CD1c-positive myeloid dendritic cell (primary cell): ENCODE results near the gene LYSMD2.
"Not testable (repeated sequence)": the region's sequence is repeated elsewhere in the genome, so short reads cannot be mapped to it uniquely, and the experiment has no call there.

ENCODE experiments used
- DNase-seq: peaks from one replicate; pipeline ENCODE4 v3.0.0-alpha.2; 2016; ENCODE audit errors: extremely low spot score

The LYSMD2 gene, protein sequence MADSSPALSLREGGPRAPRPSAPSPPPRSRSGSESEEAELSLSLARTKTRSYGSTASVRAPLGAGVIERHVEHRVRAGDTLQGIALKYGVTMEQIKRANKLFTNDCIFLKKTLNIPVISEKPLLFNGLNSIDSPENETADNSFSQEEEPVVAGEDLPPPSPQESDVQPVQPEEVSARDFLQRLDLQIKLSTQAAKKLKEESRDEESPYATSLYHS

DNA sequence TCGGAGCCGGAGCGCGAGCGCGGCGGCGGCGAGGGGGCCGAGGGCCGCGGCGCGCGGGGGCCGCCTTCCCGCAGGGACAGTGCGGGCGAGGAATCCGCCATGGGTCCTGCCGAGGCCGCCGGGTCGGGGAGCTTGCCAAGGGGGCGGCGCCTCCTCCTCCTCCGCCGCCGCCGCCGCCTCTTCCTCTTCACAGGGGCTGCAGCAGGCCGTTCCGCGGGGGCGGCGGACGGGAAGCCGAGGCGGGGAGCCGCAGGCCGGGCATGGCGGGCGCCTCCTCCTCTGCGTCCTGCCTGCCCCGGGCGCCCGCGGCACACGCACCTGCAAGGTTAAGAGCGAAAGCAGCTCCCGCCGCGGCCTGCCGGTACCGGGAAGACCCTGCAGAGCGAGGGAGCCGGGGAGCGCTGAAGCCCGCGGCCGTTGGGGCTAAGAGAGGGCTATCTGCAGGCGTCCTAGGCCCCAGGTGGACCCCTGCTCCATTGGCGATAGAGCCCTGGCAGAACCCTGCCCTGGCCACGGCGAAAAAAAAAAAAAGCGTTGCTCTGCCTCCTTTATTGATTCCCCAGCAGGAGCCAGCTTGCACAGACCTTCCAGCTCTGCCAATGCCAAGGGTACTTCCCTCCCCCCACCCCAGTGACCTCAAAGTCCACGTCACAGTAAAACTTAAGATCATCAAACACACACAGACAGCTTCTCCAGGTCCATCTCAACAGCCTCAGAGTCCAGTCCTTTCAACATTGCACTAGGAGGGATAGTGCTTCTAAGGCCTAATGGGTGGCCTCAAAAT lies at the start of gene LYSMD2:
Gene LYSMD2 (minus strand): TSS at position 134 of the 784 bp plus-strand sequence. CDS start 33 bp downstream, at position 101.
- DNase-seq, result peak; percentile 75

DNA sequence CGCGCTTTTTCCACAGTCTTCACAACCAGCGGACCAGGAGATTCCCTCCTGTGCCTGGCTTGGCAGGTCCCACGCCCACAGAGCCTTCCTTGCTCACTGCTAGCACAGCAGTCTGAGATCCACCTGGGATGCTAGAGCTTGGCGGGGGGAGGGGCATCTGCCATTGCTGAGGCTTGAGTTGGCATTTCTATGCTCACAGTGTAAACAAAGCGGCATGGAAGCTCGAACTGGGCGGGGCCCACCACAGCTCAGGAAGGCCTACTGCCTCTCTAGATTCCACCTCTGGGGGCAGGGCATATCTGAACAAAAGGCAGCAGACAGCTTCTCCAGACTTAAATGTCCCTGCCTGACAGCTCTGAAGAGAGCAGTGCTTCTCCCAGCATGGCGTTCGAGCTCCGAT lies 49.7 kb upstream of the LYSMD2 start:
- DNase-seq, result not testable (repeated sequence)

DNA sequence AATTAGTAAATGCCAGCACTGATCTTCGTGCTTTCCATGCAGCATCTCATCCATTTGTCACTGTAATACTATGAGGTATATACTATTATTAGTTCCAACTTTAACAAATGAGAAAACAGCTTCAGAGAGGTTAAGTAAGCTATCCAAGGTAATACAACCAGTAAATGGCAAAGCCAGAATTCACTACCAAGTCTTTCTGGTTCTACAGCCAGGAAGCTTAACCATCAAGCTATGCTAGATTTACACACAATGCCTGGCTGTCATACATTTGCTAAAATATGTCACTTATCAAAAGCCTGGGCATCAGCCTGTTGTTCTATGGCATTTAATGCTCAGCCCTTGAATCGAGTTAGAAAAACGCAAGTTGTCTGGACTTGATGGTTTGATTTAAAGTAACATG lies 46.5 kb upstream of the LYSMD2 start:
- no peak for DNase-seq

DNA sequence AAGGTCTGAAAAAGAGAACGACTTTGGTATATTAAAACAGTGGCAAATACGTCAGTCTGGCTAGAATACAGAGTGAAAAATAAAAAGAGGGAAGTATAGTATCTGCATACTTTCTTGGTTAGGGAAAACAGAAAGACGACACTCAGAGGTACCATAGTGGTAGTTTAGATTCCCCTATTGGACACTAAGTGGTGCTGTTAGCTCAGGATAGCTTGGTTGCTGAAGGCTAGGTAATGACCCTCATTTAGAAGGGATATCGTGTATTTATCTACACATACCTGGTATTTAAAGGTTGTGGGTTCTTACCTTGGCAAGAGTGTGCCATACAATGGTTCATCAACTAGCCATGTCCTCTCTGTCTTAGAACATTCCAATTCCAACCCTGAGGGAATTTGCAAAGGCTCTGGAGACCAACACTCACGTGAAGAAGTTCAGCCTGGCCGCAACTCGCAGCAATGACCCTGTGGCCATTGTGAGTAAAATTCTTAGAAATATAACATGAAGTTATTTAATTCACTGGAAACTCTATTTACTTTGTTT lies 45.0 kb upstream of the LYSMD2 start:
- no peak for DNase-seq

DNA sequence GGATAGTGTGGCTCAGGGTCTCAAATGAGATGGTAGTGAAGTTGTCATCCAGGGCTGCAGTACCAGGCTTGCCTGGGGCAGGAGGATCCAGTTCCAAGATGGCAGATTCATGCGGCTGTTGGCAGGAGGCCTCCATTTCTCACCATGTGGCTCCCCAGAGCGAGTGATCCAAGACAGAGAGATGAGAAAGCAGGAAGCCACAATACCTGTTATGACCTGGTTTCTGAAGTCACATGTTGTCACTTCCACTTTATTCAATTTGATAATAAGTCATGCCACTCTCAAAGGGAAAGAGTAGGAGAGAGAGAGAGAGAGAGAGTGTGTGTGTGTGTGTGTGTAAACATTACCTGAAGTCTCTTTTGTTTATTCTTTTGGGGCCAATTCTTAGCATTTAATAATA lies 44.1 kb upstream of the LYSMD2 start:
- DNase-seq, result no peak

DNA sequence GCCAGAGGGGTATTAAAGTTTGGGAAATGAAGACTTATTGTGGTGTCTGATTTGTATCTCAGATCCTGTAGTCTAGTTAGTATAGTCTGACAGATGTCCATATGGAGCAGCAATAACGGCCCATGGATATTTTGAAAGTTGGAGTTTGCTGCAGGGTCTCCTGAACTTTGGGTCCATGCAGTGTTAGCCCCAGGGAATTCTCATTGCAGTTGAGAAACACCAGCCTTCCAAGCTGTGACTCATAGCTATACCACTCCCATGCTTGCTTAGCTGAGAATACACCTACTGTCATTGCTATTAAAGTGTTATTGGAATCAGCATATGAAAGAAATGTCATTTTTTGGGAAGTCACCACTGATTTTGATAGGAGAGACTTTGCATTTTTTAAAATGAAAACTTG lies 43.2 kb upstream of the LYSMD2 start:
- no peak for DNase-seq

DNA sequence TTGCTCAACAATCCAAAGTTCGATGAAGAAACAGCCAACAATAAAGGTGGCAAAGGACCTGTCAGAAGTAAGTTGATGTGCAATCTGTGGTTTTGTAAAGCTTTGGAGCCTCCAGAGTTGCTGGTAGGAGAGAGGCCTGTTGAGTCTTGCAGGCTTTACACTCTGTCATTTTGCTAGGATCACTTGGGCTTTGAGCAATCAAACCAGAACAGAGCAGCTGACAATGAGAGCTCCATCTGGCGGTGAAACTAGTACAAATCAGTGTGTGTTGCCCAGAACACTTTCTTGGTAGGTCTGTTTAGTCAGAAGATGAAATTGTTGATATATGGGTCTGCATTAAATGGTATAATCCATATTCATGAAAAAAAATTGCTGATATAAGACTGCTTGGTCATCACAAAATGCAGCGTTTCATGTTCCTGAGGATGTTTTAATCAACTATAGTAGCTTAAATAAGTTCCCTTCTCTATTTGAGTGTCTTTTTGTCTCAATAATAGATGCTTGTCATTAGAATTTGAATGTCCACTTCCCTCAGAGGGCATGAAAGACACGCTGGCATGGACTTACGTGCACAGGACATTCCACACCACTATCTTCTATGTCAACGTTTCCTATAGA lies 39.6 kb upstream of the LYSMD2 start:
- DNase-seq, result peak; percentile 84

DNA sequence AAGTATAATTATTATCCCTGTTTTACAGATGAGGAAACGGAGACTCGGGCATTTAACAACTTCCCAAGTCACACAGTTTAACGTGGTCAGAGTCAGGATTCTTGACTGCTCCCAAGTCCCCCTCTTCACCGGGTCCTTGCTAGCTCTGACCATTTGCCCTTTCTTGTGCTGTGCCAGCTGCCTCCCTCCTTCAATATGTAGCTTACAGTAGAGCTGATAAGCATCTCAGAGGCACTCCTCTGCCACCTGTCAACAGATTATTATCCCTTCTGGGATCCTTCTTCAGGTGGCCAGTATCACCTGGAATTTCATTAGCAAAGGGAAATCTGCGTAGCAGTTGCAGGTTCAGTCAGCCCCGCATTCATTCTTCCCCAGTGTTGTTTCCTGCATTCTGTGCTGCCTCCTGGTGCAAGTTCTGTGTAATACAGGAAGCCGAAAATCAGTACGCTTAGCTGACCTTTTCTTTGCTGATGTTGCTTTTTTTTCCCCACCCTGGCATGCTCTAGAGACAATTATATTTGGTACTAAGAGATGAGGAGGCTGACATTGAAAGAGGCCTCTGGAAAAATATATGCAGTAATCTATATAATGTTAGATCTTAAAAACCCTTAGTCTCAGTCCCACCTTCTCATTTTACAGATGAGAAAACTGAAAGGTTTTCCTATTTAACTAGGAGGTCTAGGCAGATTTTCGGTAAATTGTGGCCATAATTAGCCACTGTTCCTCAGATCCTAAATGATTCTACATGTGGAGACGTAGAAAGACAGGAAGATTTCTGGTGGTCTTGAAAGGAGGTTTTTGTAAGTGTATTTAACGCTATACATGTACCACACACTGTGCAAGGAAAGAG lies 38.7 kb upstream of the LYSMD2 start:
- peak; percentile 66 for DNase-seq

DNA sequence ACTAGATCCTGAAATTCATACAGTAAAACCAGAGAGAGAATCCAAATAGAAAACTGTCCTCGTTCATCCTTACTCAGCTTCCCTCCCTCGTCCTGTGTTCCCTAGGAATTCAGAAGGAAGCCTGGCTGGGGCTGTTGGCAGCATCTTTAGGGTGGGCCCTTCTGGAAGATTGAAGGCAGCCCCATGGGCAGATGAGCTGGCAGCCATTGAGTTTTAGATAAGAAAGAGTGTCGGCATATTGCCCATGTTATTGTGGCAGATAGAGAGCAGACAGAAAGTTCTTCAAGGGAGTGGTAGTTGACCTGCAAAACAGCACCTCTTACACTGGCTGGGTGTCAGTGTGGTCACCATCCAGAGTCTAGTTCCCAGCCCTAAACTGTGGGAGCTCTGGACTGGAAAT lies 37.5 kb upstream of the LYSMD2 start:
- no peak for DNase-seq

DNA sequence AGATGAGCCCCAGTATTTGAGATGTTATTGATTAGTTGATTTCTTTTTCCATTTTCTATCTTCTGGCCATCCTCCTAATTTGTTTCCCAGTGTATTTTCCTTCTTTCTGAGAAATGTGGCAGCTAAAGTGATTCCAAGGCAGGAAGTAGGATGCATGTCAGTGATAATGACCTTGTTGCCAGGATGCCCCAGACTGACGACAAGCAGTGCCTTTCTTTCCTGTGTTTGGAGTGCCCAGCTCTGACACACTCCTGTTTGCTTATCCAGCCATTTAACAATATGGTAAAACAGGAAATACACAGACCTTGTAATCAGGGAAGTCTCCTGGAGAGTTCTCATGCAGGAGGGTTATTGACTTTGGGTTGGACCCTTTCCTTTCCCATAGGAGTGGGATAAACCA lies 34.3 kb upstream of the LYSMD2 start:
- no peak for DNase-seq

DNA sequence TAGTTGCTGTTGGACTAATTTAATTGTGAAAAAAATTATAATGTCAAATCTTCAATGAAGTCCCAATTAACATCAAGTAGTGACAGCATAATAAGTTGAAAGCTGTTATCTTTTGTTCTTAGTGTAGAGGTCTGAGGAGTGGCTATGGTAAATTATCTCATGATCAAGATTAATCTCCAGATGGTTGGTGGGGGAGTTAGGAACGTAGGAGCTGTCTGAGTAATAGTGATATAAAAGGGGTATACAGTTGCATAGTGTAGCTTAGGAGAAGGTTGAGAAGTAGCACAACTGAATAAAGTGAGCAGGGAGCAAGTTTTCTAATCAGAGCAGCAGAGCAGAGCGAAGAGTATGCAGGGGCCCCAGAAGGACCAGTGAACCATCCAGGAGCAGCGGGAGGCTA lies 33.4 kb upstream of the LYSMD2 start:
- no peak for DNase-seq

DNA sequence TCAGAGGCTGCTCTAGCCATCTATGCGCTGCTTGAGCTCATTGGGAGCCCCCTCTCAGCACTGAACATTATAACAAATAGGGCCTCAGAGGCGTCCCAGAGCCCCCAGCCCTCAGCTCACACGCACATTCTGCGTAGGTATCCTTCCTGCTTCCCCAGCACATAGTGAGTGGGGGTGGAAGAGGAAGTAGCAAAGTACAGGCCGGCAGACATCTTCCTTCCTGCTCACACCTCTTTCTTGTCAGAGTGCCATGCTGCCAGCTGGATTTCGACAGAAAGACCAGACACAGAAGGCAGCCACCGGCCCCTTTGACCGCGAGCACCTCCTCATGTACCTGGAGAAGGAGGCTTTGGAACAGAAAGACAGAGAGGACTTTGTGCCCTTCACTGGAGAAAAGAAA lies 30.6 kb upstream of the LYSMD2 start:
- peak; percentile 58 for DNase-seq

DNA sequence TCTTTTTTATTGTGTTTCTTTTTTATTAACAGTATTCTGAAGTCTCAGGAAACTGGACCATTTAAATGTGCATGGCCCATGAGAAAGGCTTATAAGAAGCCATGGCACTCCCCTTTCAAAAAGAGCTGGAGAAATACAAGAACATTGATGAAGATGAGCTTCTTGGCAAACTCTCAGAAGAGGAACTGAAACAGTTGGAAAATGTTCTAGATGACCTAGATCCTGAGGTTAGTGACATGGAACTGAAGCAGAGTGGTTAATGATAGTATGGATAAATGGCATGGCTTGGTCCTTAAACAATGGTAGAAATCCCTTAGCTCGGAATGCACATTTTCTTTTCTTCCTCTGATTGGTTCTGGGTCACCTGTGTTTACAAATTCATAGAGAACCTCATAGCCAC lies 28.9 kb upstream of the LYSMD2 start:
- DNase-seq, result peak; percentile 55

DNA sequence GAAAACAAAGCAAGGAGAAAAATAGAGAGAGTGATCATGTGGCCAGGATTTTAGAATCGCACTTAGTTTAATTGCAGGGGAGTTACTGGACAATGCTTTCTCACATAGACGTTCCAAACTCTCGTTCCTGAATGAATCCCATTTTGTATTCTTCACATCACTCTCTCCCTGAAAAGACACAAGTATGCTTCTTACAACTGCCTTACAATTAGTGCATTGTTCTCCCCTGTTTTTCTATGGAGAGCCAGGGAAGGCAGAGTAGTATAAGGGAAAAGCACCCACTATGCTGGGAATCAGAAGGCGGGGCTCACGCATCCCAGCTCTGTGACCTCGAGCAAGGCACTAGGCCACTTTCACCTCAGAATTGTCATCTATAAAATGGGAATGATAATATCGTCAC lies 28.3 kb upstream of the LYSMD2 start:
- DNase-seq, result no peak

DNA sequence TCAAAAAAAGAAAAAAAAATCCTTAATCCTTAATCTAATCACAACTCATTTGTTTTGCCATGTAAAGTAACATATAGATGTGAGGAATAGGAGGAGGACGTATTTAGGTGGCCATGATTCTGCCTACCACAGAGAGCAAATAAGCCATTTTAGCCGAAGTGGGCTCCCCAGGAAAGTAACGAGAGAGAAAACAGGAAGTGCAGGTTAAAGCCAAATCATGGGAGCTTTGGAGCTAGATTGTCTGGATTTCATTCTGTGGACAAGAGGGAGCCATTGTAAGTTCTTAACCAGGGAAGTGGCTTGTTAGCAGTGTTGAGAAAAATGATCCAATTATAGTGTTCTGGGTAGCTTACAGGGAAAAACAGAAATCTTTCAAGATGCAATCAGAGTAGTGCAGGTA lies 23.4 kb upstream of the LYSMD2 start:
- no peak for DNase-seq

DNA sequence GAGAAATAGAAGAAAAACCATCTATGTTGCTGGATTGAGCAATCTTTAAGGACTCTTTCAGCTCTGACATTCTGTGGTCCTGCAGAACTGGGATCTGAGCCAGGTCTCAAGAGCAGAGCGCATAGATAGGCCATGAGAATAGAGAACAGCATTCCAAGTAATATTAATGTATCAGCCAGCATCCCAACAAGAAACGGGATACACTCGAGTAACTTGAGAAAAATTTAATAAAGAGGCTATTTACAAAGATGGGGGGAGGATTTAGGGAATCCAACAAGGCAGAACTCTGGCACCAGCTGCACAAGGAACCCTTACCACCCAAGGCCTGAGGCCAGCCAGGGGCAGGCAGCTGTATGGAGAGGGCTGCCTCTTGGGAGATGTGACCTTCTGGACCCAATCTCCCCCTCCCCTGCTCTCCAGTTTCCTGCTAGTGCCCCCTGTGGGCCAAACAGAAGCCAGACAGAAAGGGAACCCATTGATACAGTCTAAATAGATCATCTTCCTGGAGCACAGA lies 22.2 kb upstream of the LYSMD2 start:
- no peak for DNase-seq

DNA sequence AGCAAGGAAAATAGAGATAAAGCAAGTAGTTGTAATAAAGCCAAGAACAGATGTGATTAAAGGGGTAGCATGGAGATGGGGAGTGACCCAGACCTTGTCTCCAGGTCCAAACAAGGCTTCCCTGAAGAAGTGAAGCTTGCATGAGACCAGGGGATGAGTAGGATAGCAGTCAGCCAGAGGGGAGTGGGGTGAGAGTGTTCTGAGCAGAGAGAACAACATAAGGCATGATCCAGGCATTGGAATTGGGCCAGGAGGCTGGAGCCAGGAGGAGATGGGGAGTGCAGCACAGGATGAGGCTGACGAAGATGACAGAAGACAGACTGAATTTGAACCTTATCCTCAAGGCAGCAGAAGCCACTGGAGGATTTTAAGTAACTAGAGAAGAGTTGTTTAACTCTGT lies 21.2 kb upstream of the LYSMD2 start:
- no peak for DNase-seq

DNA sequence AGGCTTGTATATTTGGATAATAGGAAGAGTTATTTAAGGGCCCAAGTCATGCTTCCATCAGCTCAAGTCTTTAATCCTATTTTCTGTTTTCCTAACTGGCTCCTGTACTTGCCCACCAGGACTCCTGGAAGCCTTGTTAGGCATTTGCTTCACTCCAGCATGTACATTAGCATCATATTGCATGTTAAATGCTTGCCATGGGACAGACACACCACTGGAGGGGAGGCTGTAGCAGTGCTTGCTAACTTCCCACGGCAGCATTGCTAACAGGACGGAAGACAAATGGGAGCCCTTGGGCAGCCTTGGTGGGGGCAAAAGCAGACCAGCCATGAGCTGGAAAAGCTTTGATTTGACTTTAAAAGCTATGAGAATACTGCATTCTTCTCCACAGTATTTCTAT lies 20.0 kb upstream of the LYSMD2 start:
- no peak for DNase-seq

DNA sequence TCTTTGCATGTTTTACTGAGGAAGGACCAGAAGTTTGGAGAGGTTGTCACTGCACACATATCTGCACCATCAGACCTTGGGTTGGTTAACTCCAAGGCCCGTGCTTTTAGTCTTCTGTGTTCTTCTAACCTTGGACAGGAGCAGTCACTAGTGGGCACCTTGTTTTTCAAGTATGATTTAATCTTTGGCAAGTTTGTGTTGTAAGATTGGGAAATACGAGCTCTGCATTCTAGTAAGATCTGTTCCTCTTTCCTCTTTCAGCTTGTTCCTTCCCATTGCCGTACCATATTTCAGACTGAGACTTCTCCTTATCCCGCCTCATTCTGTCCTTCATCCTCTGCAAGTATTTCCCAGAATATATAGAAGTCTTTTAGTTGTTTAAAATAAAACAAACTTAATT lies 19.0 kb upstream of the LYSMD2 start:
- DNase-seq, result peak; percentile 75

DNA sequence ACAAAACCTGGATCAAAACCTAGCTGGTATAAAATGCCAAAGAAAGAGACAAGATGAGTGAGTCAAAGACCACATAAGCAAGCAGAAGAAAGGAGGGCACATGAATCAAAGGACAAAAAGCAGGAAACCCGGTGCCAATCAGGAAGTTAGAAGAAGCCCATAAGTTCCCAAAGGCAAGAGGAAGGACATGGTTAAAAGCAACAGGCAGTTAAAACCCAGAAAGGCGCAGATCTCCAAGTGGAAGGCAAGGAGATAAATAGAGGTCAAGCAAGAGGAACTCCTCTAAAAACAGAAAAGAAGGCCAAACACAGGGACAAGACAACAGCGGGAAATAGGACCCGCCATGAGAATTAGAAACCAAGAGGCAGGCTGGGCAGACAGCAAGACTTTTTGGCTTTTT lies 18.3 kb upstream of the LYSMD2 start:
- no peak for DNase-seq

DNA sequence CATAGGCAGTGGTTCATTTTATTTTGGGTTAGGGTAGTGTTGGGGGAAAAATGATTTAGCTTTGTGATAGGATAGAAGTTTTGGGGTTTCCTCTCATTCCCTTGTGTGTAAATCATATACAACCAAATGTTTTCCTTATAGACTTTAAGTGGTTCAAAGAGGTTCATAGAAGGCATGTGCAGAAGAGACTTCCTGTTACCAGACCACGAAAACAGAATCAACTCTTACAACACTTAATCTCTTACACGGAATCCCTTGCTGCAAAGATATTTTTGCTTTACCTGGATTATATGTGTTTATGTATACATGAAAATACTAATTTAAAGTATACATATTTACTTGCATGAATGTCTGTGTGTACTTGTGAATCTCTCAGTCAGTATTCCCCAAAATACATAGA lies 16.8 kb upstream of the LYSMD2 start:
- no peak for DNase-seq

DNA sequence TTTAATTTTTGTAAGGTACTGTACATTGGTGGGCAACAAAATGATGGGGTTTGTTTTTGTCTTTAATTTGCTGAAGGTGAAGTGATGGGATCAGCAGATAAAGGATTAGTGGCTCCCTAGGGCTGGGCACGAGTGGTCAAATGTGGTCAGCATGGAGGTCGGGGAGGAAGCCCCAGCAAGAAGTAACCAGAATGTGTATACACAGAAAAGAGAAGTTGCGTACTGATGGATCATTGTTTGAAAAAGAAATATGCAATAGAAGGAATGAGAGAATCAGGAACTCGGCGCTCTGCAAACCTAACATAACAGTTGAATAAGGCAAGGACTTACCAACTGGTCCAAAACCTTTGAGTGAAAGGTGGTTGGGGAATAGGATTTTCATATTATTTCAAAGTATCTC lies 15.4 kb upstream of the LYSMD2 start:
- peak; percentile 40 for DNase-seq
